ENCODE data around the gene TMEM117.

- TF ChIP-seq, protein P1, sequence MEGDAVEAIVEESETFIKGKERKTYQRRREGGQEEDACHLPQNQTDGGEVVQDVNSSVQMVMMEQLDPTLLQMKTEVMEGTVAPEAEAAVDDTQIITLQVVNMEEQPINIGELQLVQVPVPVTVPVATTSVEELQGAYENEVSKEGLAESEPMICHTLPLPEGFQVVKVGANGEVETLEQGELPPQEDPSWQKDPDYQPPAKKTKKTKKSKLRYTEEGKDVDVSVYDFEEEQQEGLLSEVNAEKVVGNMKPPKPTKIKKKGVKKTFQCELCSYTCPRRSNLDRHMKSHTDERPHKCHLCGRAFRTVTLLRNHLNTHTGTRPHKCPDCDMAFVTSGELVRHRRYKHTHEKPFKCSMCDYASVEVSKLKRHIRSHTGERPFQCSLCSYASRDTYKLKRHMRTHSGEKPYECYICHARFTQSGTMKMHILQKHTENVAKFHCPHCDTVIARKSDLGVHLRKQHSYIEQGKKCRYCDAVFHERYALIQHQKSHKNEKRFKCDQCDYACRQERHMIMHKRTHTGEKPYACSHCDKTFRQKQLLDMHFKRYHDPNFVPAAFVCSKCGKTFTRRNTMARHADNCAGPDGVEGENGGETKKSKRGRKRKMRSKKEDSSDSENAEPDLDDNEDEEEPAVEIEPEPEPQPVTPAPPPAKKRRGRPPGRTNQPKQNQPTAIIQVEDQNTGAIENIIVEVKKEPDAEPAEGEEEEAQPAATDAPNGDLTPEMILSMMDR (conservative IDR thresholded peaks at IDR 0.05 in 1 of 2, IDR thresholded peaks at IDR 0.05 in 1 of 2; ENCODE audit: extremely low read depth in 1 of 2, insufficient read depth in 1 of 2, low read depth in 1 of 2, low read length in 2 of 2): no peak
- no peak for TF ChIP-seq EZH2 (IDR thresholded peaks at IDR 0.05; ENCODE audit: borderline replicate concordance, low read length)
These were observed 506.5 kb downstream of the TMEM117 start for GRCh38 chr12:44342371-44342770.

Data from mammary epithelial cell (primary cell).